A549 (cell line): ENCODE measurements around the gene NSD2. TPM values are rescaled to one million over a fixed set of nuclear protein-coding genes. Genes with fewer than 3 reads are reported as not detected.
A peak's percentile ranks its signal among the peaks of the same experiment; 100 is the strongest.

Experiments
- CEBPB ChIP-seq, 2 experiments: fragments of >200 bp in 1 of 2; sonication (Bioruptor Twin) in 1 of 2; formaldehyde crosslinking in 1 of 2; IDR thresholded peaks; 2 replicates each; pipeline ENCODE4 v1.6.1; 2012 to 2016
- CHD4 ChIP-seq: fragments of 200-600 bp; sonication (generic); IDR thresholded peaks from 2 replicates; pipeline ENCODE4 v1.6.1; 2016; ENCODE audit warnings: antibody characterized with exemption, mild to moderate bottlenecking, borderline replicate concordance
- CTCF ChIP-seq: fragments of >200 bp; sonication (Bioruptor Twin); formaldehyde crosslinking; IDR thresholded peaks from 3 replicates; pipeline ENCODE4 v1.5.1; 2016
- ELK1 ChIP-seq: fragments of 150-350 bp; IDR thresholded peaks from 2 replicates; pipeline ENCODE4 v1.6.1; 2014; ENCODE audit warnings: low read depth, mild to moderate bottlenecking, low read length
- EP300 ChIP-seq, 2 experiments: fragments of >200 bp; sonication (Bioruptor Twin); formaldehyde crosslinking; IDR thresholded peaks; 2 replicates in 1 of 2; 3 replicates in 1 of 2; pipeline ENCODE4 v1.6.1; 2016 to 2017
- ESRRA ChIP-seq: fragments of 150-350 bp; IDR thresholded peaks from 2 replicates; pipeline ENCODE4 v1.6.1; 2014; ENCODE audit warnings: mild to moderate bottlenecking, low read length, borderline replicate concordance
- FOSB ChIP-seq: fragments of 250-450 bp; sonication (Bioruptor Pico); IDR thresholded peaks from 2 replicates; pipeline ENCODE4 v1.5.0; 2020; ENCODE audit warnings: mild to moderate bottlenecking, moderate library complexity
- GATA3 ChIP-seq: IDR thresholded peaks from 2 replicates; pipeline ENCODE4 v1.6.1; 2012; ENCODE audit warnings: borderline replicate concordance
- HOXB13 ChIP-seq: fragments of 250-450 bp; sonication (Bioruptor Pico); IDR thresholded peaks from 2 replicates; pipeline ENCODE4 v1.5.0; 2020; ENCODE audit warnings: low read depth, mild to moderate bottlenecking, moderate library complexity
- HOXB5 ChIP-seq: fragments of 250-450 bp; sonication (Bioruptor Pico); IDR thresholded peaks from 2 replicates; pipeline ENCODE4 v1.5.0; 2020; ENCODE audit warnings: mild to moderate bottlenecking, moderate library complexity
- JUN ChIP-seq, 2 experiments: fragments of >200 bp; sonication (Bioruptor Twin); formaldehyde crosslinking; IDR thresholded peaks; 2 replicates in 1 of 2; 3 replicates in 1 of 2; pipeline ENCODE4 v1.6.1; 2016 to 2017
- JUNB ChIP-seq: fragments of >200 bp; sonication (Bioruptor Twin); formaldehyde crosslinking; IDR thresholded peaks from 2 replicates; pipeline ENCODE4 v1.6.1; 2016
- KDM1A ChIP-seq: fragments of 200-600 bp; sonication (generic); IDR thresholded peaks from 2 replicates; pipeline ENCODE4 v1.6.1; 2016; ENCODE audit warnings: low read depth, mild to moderate bottlenecking
- KDM5A ChIP-seq: fragments of 200-600 bp; sonication (generic); IDR thresholded peaks from 2 replicates; pipeline ENCODE4 v1.6.1; 2016; ENCODE audit warnings: antibody characterized with exemption, mild to moderate bottlenecking
- MAFK ChIP-seq: fragments of 450-650 bp; IDR thresholded peaks from 2 replicates; pipeline ENCODE4 v1.6.1; 2014; ENCODE audit not compliant: partially characterized antibody
- NPAS2 ChIP-seq: fragments of 250-450 bp; sonication (Bioruptor Pico); IDR thresholded peaks from 2 replicates; pipeline ENCODE4 v1.8.0; 2022; ENCODE audit warnings: mild to moderate bottlenecking, moderate library complexity, borderline replicate concordance
- PHF8 ChIP-seq: fragments of 200-600 bp; sonication (generic); IDR thresholded peaks from 2 replicates; pipeline ENCODE4 v1.6.1; 2016; ENCODE audit warnings: low read depth, mild to moderate bottlenecking, antibody characterized with exemption, moderate library complexity, borderline replicate concordance
- POLR2AphosphoS2 ChIP-seq: conservative IDR thresholded peaks from 2 replicates; pipeline ENCODE4 v1.6.1; 2012; ENCODE audit warnings: low read length, improper control_type of control experiment, inconsistent platforms
- RARB ChIP-seq: fragments of 250-450 bp; sonication (Bioruptor Pico); IDR thresholded peaks from 2 replicates; pipeline ENCODE4 v1.8.0; 2021; ENCODE audit warnings: mild to moderate bottlenecking, moderate library complexity
- RNF2 ChIP-seq: fragments of 200-600 bp; sonication (generic); IDR thresholded peaks from 2 replicates; pipeline ENCODE4 v1.6.1; 2016; ENCODE audit warnings: low read depth, mild to moderate bottlenecking, antibody characterized with exemption, moderate library complexity, borderline replicate concordance
- SMC3 ChIP-seq: fragments of >200 bp; sonication (Bioruptor Twin); formaldehyde crosslinking; IDR thresholded peaks from 3 replicates; pipeline ENCODE4 v1.6.1; 2018; ENCODE audit warnings: inconsistent platforms
- SREBF2 ChIP-seq: fragments of 450-650 bp; IDR thresholded peaks from 2 replicates; pipeline ENCODE4 v1.6.1; 2014; ENCODE audit warnings: mild to moderate bottlenecking, moderate library complexity
- ZC3H11A ChIP-seq: fragments of 450-650 bp; IDR thresholded peaks from 2 replicates; pipeline ENCODE4 v1.6.1; 2014; ENCODE audit warnings: antibody characterized with exemption, mild to moderate bottlenecking
- ZFP36 ChIP-seq: fragments of 450-650 bp; IDR thresholded peaks from 2 replicates; pipeline ENCODE4 v1.6.1; 2014; ENCODE audit warnings: borderline replicate concordance; ENCODE audit not compliant: partially characterized antibody
- ZSCAN20 ChIP-seq: fragments of 250-450 bp; sonication (Bioruptor Pico); IDR thresholded peaks from 2 replicates; pipeline ENCODE4 v1.8.0; 2022; ENCODE audit warnings: mild to moderate bottlenecking, moderate library complexity
- polyA plus RNA-seq, 4 experiments: library from polyadenylated mRNA; depleted of rRNA in 3 of 4; stranded (reverse); fragments of >200 nt; fragmentation: RNase III in 1 of 4; extraction: RNeasy Plus Mini Kit Qiagen cat#74134 plus additional on column Dnase treatment in 1 of 4; gene quantifications; 2 replicates in 3 of 4; 3 replicates in 1 of 4; pipeline ENCODE4 v1.2.3, GENCODE V29; 2011 to 2017
- TF ChIP-seq, protein P1 (sequence below): fragments of 250-450 bp; sonication (Bioruptor Pico); IDR thresholded peaks from 2 replicates; pipeline ENCODE4 v1.5.0; 2020; ENCODE audit warnings: low read depth, mild to moderate bottlenecking, moderate library complexity
- TF ChIP-seq, protein P2 (sequence below): fragments of >200 bp; sonication (Bioruptor Twin); formaldehyde crosslinking; IDR thresholded peaks from 3 replicates; pipeline ENCODE4 v1.6.1; 2016

Gene NSD2
- polyA plus RNA-seq, 2 of the 4 experiments (the other 2 are of a cell fraction) = 43.8 to 49.3 TPM

DNA sequence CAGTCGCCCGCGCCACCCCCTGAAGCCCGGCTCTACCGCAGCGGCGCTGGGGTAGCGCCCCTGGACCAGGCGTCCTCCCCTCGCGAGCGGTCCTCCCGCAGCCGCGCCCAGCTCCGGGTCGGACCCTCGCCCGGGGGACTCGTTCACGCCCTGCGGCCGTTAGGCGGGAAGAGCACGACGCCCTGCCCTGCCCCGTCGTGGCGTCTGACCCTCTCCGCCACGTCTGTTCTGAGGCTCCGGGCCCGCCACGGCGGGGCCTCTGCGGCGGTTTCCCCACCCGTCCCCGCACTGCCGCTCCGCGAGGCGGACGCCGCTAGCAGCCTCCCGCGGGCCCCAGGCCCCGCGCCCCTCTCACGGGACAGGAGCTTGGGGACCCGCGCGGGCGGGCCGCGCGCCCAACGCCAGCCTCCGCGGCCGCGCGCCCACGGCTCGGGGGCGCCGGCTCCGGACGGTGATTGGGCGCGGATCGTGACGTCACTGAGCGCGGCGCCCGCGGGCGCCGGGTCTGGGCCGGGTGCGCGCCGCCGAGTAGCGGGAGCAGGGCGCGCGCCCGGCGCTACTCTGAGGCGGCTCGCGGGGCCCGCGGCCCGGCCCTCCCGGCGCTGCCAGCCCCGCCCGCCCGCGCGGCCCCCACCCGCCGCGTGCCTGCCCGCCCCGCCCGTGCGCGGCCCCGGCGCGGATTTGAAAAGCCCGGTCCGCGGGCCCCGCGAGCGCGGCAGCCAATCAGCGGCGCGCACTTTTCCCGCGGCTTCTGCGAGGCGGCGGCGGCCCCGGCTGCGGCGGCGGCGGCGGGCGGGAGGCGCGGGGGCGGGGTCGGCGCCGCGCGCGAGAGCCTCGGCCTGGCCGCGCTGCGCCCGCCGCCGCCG lies at the start of gene NSD2 (continued):
- TF ChIP-seq, protein P1, sequence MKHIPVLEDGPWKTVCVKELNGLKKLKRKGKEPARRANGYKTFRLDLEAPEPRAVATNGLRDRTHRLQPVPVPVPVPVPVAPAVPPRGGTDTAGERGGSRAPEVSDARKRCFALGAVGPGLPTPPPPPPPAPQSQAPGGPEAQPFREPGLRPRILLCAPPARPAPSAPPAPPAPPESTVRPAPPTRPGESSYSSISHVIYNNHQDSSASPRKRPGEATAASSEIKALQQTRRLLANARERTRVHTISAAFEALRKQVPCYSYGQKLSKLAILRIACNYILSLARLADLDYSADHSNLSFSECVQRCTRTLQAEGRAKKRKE = no peak
- TF ChIP-seq PHF8 (peak; percentile 73; the same call in 1 of the 2 replicates), SMC3 (no peak), KDM1A (no peak), CTCF (no peak), ESRRA (no peak), ZC3H11A (no peak), GATA3 (no peak; the same call in 1 of the 2 replicates), POLR2AphosphoS2 (no peak), NPAS2 (CRISPR knock-in tag) (no peak), ZFP36 (no peak), HOXB13 (CRISPR knock-in tag) (0 out of 2 replicates have a peak, but pooled peaks have one; percentile 30), RARB (CRISPR knock-in tag) (no peak), CHD4 (no peak), RNF2 (peak; percentile 45; the same call in 1 of the 2 replicates), HOXB5 (CRISPR knock-in tag) (no peak; the same call in 1 of the 2 replicates), ZSCAN20 (no peak), SREBF2 (no peak), MAFK (no peak), FOSB (no peak), JUN (IDR thresholded peaks at IDR 0.05) (peak; percentile 69 to 90), JUNB (no peak), CEBPB (IDR thresholded peaks at IDR 0.05) (no peak), ELK1 (no peak), EP300 (IDR thresholded peaks at IDR 0.05) (no peak), KDM5A (no peak)
- TF ChIP-seq, protein P2, sequence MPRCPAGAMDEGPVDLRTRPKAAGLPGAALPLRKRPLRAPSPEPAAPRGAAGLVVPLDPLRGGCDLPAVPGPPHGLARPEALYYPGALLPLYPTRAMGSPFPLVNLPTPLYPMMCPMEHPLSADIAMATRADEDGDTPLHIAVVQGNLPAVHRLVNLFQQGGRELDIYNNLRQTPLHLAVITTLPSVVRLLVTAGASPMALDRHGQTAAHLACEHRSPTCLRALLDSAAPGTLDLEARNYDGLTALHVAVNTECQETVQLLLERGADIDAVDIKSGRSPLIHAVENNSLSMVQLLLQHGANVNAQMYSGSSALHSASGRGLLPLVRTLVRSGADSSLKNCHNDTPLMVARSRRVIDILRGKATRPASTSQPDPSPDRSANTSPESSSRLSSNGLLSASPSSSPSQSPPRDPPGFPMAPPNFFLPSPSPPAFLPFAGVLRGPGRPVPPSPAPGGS = peak; percentile 58; the same call in 1 of the 3 replicates
